KOPT-K1 (cell line): Measurements from ENCODE around the gene ADAMTS17.

Experiments
- H3K27ac ChIP-seq: fragments of 200-600 bp; sonication (generic); 2 replicates; pipeline ENCODE4 v1.5.1; 2016; ENCODE audit warnings: antibody characterized with exemption, mild to moderate bottlenecking, low read depth, low read length; ENCODE audit not compliant: poor library complexity, severe bottlenecking
- H3K36me3 ChIP-seq: fragments of 200-600 bp; sonication (generic); 2 replicates; pipeline ENCODE4 v1.5.1; 2017; ENCODE audit warnings: antibody characterized with exemption, mild to moderate bottlenecking, low read length, moderate library complexity; ENCODE audit not compliant: insufficient read depth
- H3K9me3 ChIP-seq: fragments of 200-600 bp; sonication (generic); 2 replicates; pipeline ENCODE4 v1.5.1; 2017; ENCODE audit warnings: antibody characterized with exemption, low read length, mild to moderate bottlenecking; ENCODE audit not compliant: insufficient read depth, poor library complexity, severe bottlenecking

ADAMTS17 gene

DNA sequence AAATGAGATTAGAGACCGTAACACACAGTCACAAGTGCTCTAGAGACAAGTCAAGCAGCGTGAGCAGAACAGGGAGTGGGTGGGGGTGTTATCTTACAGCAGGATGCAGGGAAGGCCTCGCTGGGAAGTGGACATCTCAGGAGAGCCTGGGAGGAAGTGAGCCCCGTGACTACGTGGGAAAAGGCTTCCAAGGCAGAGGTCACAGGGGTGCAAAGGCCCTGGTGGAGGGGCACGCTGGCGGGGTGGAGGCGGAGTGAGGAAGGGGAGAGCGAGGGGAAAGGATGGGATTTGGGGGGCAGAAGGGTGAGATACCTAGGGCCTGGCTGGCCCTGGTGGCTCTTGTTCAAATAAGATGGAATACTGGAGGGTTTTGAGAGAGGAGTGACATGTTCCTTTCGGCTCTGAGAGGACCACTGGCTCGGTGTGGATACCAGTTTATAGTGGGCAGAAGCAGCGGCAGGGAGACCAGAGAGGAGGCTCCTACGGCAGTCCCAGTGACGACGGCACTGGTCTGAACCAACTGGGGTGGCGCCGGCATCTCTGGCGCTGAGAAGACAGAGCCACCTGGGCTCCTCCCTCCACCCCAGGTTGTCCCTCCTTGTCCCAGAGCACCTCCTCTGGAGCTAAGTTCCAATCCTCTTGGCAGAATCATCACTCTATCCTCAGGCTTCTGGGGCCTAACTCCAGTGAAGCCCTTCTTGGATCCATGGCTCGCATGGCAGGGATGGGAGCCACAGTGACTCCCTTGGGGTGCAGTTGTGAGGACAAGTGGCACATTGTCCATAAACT lies 342.3 kb downstream of the ADAMTS17 start:
- no peaks in the 10 kb centered on the region for H3K36me3 ChIP-seq
- H3K27ac ChIP-seq: no peak overlapping the region
- H3K9me3 ChIP-seq: no peaks in the 10 kb centered on the region

DNA sequence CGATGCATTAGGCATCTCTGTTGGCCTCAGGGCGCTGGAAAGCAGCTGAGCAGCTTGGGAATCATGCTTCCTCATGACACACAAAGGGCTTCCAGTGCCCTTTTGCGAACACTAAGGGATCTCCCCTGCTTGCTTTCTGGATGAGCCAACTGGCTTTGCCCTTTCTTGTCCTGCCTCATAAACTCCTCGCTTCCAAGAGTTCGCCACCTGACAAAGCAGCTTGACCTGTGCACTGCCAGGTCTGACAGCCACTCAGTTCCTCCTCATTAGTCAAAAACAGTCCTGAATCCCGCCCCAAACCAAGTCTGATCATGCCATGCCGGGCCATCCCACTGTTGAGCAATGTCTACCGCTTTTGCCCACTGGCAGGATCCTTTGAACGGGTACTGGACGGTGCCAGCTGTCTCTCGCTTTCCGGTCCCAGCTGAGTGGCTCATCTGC lies 343.1 kb downstream of the ADAMTS17 start:
- Histone ChIP-seq H3K9me3 (no peaks in the 10 kb centered on the region), H3K27ac (no peak overlapping the region), H3K36me3 (no peaks in the 10 kb centered on the region)

DNA sequence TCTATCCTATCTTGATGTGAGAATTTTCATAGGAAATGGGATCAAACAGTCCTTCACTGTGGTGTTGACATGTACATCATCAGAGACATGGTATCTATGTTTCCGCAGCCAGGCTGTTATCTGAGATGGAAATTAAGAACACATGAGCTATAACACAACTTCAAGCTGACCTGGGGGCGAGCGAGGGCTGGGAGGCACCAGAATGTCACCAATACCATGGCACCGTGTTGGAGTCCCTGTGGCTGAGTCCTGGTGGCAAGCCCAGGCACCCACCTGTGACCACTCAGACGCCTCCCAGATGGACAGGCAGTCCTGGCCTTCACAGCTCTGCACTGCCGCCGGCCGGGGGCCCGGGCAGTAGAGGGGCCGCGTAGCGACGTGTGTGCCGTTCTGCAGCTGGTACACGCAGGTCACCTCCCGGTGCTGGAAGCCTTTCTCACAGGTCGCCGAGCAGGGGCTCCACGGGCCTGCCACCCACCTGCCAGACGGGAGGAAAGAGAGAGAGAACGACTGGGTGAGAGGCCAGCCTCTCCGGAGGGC lies 344.6 kb downstream of the ADAMTS17 start:
- H3K9me3 ChIP-seq: no peaks in the 10 kb centered on the region
- no peaks in the 10 kb centered on the region for H3K36me3 ChIP-seq
- no peak overlapping the region for H3K27ac ChIP-seq

DNA sequence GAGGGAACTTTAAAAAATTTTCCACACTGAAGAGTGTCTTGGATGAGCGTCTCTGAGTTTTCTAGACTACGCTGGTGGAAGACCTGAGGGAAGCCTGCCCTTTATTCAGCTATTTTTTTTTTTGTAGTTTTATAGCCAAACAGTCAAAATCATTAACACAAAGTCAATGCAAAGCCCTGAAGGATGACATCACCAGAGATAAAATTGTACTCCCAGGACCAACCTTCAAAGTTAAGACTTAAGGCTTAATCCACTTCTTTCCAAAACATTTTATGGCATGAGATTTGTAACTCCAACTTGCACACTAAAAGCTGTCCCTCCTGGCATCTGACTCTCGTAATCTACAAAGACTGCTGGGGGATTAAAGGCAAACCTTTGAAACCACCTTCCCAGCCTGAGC lies 345.1 kb downstream of the ADAMTS17 start:
- no peaks in the 10 kb centered on the region for H3K36me3 ChIP-seq
- no peak overlapping the region for H3K27ac ChIP-seq
- no peaks in the 10 kb centered on the region for H3K9me3 ChIP-seq

DNA sequence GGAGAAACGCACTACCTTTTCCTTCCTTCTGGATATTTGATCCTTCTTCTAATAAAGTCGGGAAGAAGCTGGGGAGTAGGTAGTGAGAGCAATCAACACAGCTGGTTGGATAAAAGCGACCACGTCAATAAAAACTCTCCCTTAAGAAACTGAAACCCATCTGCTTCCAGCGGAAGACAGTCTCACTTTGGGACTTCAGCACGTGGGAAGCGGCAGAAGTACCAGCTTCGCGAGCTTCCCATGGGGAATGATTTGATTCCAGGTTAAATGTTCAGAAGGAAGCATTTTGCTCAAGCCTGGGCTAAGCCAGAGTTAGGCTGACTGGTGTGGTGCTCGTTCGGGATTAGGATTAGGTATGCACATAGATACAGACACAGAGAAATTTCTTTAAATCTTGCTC lies 346.2 kb downstream of the ADAMTS17 start:
- Histone ChIP-seq H3K27ac (no peak overlapping the region), H3K36me3 (no peaks in the 10 kb centered on the region), H3K9me3 (no peaks in the 10 kb centered on the region)

DNA sequence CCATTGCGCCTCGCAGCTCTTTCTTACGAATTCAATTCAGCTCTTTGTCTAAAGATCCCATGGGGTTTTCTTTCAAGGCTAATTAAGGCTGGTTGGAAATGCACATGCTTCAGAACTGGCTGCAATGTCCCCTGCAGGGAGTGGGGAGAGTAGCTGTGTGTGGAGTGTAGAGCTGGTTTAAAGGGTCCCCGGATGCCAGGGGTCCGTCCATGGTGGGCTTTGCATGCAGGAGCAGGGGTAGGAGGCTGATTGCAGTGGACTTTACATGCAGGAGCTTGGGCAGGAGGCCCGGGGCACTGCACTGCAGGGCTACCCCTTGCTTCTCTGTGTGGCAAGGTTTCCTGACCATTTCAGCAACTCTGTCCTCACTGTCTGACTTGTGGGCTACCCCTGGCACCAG lies 346.9 kb downstream of the ADAMTS17 start:
- Histone ChIP-seq H3K27ac (no peak overlapping the region), H3K9me3 (no peaks in the 10 kb centered on the region)

DNA sequence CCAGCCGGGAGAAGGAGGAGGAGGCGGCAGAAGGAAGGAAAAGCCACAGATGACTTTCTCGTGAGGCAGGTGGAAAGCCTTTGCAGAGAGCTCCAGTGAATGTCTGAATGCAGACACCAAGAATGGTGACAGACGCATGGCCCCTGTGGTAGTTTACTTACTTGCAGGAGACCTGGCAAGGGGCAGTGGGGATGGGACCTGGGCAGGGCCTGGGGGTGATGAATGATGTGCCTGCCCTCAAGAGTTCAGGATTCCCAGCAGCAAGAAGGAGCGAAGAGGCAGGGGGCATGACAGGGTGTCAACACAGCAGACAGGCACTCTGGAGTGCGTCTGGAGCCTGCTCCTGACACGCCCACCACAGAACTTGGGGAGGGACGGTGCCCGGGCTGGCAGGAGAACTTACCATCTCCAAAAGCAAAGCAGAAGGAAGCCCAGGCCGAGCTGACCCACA lies 348.1 kb downstream of the ADAMTS17 start:
- H3K27ac ChIP-seq: no peak overlapping the region
- H3K9me3 ChIP-seq: no peaks in the 10 kb centered on the region
- H3K36me3 ChIP-seq: no peaks in the 10 kb centered on the region

More for the DNA sequence above, 346.9 kb downstream of the ADAMTS17 start:
- H3K36me3 ChIP-seq: no peaks in the 10 kb centered on the region

DNA sequence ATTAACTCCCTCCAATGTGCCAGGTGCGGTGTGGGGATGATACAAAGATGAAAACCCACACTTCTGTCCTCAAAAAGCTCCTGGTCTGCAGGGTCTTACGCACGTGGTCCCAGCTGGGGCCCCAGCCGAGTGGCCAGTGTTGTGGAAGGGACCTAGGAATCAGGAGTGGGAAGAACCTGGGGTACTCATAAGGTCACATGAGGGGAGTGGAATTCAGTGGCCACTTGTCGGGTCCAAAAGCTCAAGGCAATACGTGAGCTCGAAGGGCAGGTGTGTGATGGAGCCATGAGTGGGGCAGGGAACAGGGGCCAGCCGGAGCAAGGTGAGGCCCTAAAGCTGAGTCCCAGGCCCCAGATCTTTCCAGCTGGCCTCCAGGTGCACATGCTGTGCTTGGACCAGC lies 348.5 kb downstream of the ADAMTS17 start:
- Histone ChIP-seq H3K27ac (no peak overlapping the region), H3K9me3 (peaks cover 4% of the 10 kb centered on the region), H3K36me3 (no peaks in the 10 kb centered on the region)

DNA sequence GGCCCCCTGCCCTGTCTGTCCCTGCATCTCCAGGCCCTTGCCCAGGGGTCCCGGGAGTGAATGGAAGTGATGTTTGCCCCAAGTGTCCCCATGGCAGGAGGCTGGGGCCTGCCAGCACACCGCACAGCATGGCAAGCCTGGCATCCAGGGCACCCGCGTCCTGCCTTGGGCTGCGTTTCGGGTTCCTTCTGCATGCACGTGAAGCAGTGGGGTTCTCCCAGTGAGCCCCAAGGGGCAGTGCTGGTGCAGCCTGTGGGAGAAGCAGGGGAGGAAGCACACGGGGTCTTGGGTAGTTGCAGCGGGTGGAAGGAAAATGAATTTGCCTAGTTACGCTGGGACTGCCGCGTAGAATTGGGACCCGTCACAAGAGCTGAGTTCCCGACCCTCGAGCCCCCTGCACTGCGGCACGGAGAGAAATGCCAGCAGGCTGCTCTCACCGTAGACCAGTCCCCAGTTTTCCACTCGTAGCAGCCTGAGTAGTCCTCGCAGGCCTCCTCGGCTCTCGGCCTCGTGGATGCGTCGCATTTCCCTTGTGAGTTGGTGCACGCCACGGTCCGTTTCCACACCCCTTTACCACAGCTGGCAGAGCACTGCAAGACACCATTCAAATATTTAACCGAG lies 349.1 kb downstream of the ADAMTS17 start:
- Histone ChIP-seq H3K27ac (no peak overlapping the region), H3K36me3 (no peaks in the 10 kb centered on the region), H3K9me3 (peaks cover 7% of the 10 kb centered on the region)

DNA sequence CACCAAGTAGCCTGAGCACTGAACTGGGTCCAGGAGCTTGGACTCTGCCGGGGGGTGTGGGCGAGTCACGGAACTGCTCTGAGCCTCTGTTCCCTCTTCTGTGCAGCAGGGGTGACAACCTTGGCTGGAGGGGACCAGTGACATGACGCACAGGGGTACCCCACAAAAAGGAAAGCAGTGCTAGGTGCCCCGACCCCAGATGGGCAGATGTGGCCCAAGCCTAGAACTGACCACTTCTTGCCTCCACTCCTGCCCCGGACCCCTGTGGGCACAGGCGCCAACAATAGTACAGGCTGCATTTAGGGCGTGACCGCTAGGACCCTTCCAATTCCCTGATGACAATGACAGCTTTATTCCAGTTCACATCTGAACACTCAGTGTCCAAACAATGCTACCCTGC lies 352.7 kb downstream of the ADAMTS17 start:
- no peak overlapping the region for H3K27ac ChIP-seq
- peaks cover 7% of the 10 kb centered on the region for H3K9me3 ChIP-seq
- no peaks in the 10 kb centered on the region for H3K36me3 ChIP-seq

DNA sequence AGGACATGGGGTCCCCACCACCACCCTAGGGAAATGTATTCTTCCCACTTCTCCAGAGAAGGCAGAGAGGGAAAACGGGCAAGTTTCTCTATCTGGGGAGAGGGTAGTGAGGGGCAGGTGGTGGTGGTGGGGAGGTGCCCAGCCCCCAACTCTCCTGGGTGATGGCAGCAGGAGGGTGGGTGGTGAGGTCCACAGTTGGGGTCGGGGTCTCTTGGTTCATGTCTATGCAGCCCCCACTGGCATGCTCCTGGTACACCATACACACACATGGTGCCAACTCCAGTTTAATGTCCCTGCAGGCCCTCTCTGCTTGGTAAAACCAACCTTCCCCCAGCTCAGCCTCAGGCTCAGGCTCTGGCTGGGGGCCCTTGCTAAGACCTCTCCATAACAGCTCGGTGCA lies 354.1 kb downstream of the ADAMTS17 start:
- H3K9me3 ChIP-seq: peaks cover 7% of the 10 kb centered on the region

DNA sequence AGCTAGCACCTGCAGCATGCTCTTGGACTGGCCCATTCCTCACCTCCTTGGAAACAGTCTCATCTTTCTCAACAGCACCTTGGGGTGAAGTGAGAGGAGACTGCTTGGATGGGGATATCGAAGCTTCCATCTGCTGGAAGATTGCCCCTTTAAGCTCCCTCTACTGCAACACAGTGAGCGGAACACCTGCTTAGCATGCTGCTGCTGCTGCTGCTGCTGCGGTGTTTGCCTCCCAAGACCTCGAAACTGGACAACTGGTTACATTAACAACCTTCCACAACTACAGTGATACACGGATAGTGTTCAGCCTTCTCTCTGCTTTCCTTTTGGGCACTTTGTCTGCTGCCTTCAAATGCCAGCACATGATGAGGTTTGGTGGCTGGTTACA lies 354.7 kb downstream of the ADAMTS17 start:
- no peaks in the 10 kb centered on the region for H3K36me3 ChIP-seq
- peaks cover 7% of the 10 kb centered on the region for H3K9me3 ChIP-seq
- no peak overlapping the region for H3K27ac ChIP-seq

More for the DNA sequence above, 354.1 kb downstream of the ADAMTS17 start:
- H3K36me3 ChIP-seq: no peaks in the 10 kb centered on the region
- no peak overlapping the region for H3K27ac ChIP-seq

DNA sequence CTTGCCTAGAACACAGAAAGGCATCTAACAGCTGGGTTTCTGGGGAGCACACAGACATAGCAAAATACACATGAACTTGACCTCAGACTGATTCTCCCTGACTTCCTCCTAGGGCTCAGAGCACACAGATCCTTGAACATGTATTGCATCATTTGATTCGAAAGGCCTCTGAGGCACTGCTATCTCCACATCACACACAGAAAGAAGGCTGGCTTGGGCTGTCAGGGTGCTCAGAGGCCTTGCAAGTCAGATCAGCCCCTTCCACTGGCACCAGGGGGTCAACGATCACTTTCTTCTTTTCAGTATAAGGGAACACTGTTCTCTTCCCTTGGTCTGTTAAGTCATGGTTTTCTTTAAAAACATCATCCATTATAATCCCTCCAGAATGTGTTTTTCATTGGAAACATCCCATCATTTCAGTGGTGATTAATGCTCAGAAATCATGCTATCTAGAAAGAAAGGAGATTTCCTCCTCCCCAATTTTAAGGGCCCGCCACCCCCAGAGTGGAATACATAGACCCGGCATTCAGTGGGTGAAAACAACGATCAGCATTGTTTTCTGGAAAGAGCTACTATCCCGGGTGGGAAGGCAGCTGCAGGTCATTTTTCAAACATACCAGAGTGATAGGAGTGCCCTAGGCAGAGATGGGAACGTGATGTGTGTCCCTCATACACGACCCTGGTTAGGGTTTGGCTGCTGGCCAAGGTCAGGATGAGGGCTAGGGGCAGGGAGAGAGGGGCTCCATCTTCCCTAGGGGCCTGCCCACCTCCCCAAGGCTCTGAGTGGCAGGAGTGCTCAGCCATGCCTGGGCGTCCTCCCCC lies 355.3 kb downstream of the ADAMTS17 start:
- Histone ChIP-seq H3K27ac (no peak overlapping the region), H3K36me3 (no peaks in the 10 kb centered on the region), H3K9me3 (peaks cover 7% of the 10 kb centered on the region)

DNA sequence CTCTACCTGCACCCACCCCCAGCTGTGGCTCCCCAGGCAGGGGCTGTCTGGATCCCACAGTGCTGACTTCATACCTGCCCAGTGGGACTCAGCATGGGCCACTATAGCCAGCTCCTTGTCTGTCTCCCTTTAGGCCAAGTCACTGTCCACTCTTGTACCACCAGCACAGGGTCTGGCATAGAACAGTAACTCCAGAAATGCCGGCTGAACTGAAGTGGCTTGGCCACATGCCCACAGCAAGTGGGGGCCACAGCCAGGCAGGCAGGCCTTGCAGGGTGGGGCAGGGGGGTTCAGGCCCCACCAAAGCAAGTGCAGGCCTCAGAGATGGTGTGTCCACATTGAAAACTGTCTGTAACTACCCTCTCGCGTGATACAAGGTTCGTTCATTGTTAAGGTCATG lies 355.9 kb downstream of the ADAMTS17 start:
- H3K36me3 ChIP-seq: no peaks in the 10 kb centered on the region
- peaks cover 7% of the 10 kb centered on the region for H3K9me3 ChIP-seq
- no peak overlapping the region for H3K27ac ChIP-seq
